SK-N-SH (cell line): Measurements from ENCODE around the gene MYO10. TPM values are rescaled to one million over a fixed set of nuclear protein-coding genes. Genes with fewer than 3 reads are reported as not detected.

Experiments
- CTCF ChIA-PET: fragments of 300-600, 350-600 bp; formaldehyde crosslinking; extraction: SDS; loops from one replicate; lab custom pipeline; 2021; lab: Yijun Ruan, JAX
- POLR2A ChIA-PET: fragments of 350-600 bp; sonication (Branson Sonifier 250); formaldehyde crosslinking; extraction: SDS; loops from one replicate; lab custom pipeline; 2020; ENCODE audit warnings: antibody characterized with exemption, inconsistent platforms; lab: Yijun Ruan, JAX
- DNase-seq: peaks from one replicate; pipeline ENCODE4 v3.0.0; 2012
- H2AFZ ChIP-seq: fragments of 200-600 bp; sonication (generic); 2 replicates; pipeline ENCODE4 v1.8.1; 2016; ENCODE audit warnings: antibody characterized with exemption, mild to moderate bottlenecking, low read depth
- H3F3A ChIP-seq: fragments of 200-600 bp; sonication (generic); replicated peaks from 2 replicates; pipeline ENCODE3; 2016; ENCODE audit warnings: antibody characterized with exemption, mild to moderate bottlenecking; ENCODE audit not compliant: insufficient read depth
- H3K27ac ChIP-seq, 2 experiments: fragments of 200-500 bp in 1 of 2; fragments of 200-600 bp in 1 of 2; sonication (Bioruptor generic) in 1 of 2; sonication (generic), shearing (Covaris generic) in 1 of 2; 2 replicates each; pipeline versions ENCODE4 v1.5.1 to v1.6.1; 2014 to 2016; ENCODE audit warnings: low read depth in 2 of 2, inconsistent platforms in 1 of 2, low read length in 1 of 2, mild to moderate bottlenecking in 1 of 2, mixed read lengths in 1 of 2
- H3K27me3 ChIP-seq: fragments of 200-600 bp; sonication (generic), shearing (Covaris generic); 2 replicates; pipeline ENCODE4 v1.6.1; 2016; ENCODE audit warnings: mixed run types; ENCODE audit not compliant: insufficient read depth
- H3K36me3 ChIP-seq, 2 experiments: fragments of 200-500 bp in 1 of 2; fragments of 200-600 bp in 1 of 2; sonication (Bioruptor generic) in 1 of 2; sonication (generic) in 1 of 2; replicated peaks in 1 of 2; 2 replicates each; pipeline versions ENCODE3 to v1.5.1; 2014 to 2016; ENCODE audit warnings: low read length in 1 of 2, mild to moderate bottlenecking in 1 of 2; ENCODE audit not compliant: insufficient read depth in 2 of 2, control insufficient read depth in 1 of 2
- H3K4me1 ChIP-seq, 2 experiments: fragments of 200-500 bp in 1 of 2; fragments of 200-600 bp in 1 of 2; sonication (Bioruptor generic) in 1 of 2; sonication (generic), shearing (Covaris generic) in 1 of 2; 2 replicates each; pipeline versions ENCODE4 v1.5.1 to v1.6.1; 2014 to 2016; ENCODE audit warnings: low read depth in 1 of 2, low read length in 1 of 2, mixed run types in 1 of 2; ENCODE audit not compliant: insufficient read depth in 2 of 2, control insufficient read depth in 1 of 2
- H3K4me2 ChIP-seq: fragments of 200-600 bp; sonication (generic), shearing (Covaris generic); 2 replicates; pipeline ENCODE4 v1.6.1; 2017; ENCODE audit warnings: mixed run types
- H3K4me3 ChIP-seq, 2 experiments: fragments of 200-500 bp in 1 of 2; fragments of 200-600 bp in 1 of 2; sonication (Bioruptor generic) in 1 of 2; sonication (generic), shearing (Covaris generic) in 1 of 2; 2 replicates each; pipeline versions ENCODE4 v1.5.1 to v1.8.1; 2014 to 2016; ENCODE audit warnings: low read depth in 2 of 2, inconsistent platforms in 1 of 2, low read length in 1 of 2, mild to moderate bottlenecking in 1 of 2, mixed read lengths in 1 of 2, moderate library complexity in 1 of 2
- H3K79me2 ChIP-seq: fragments of 200-600 bp; sonication (generic); 2 replicates; pipeline ENCODE4 v1.8.1; 2017; ENCODE audit warnings: mild to moderate bottlenecking; ENCODE audit not compliant: insufficient read depth
- H3K9ac ChIP-seq: fragments of 200-600 bp; sonication (generic); 2 replicates; pipeline ENCODE4 v1.6.1; 2017; ENCODE audit warnings: mixed run types
- H3K9me2 ChIP-seq: fragments of 200-600 bp; sonication (generic); 2 replicates; pipeline ENCODE4 v1.6.1; 2017; ENCODE audit warnings: mixed run types
- H3K9me3 ChIP-seq: fragments of 200-600 bp; sonication (generic); 2 replicates; pipeline ENCODE4 v1.6.1; 2017; ENCODE audit warnings: mixed run types, mild to moderate bottlenecking, moderate library complexity
- H4K20me1 ChIP-seq: fragments of 200-600 bp; sonication (generic); 2 replicates; pipeline ENCODE4 v1.6.1; 2017; ENCODE audit warnings: mild to moderate bottlenecking, mixed run types; ENCODE audit not compliant: insufficient read depth
- CHD2 ChIP-seq: fragments of 150-350 bp; IDR thresholded peaks from 2 replicates; pipeline ENCODE4 v1.6.1; 2018; ENCODE audit warnings: low read length; ENCODE audit not compliant: partially characterized antibody
- ELF1 ChIP-seq: IDR thresholded peaks from 2 replicates; pipeline ENCODE4 v1.4.0; 2012
- FOSL2 ChIP-seq: IDR thresholded peaks from 2 replicates; pipeline ENCODE4 v1.4.0; 2012; ENCODE audit warnings: low read depth, mild to moderate bottlenecking, moderate library complexity, borderline replicate concordance
- GABPA ChIP-seq: IDR thresholded peaks from 2 replicates; pipeline ENCODE4 v1.4.0; 2012; ENCODE audit warnings: low read depth, mild to moderate bottlenecking
- IRF3 ChIP-seq: fragments of 150-350 bp; IDR thresholded peaks from 2 replicates; pipeline ENCODE4 v1.6.1; 2016; ENCODE audit warnings: mild to moderate bottlenecking, low read depth, low read length
- JUND ChIP-seq: IDR thresholded peaks from 2 replicates; pipeline ENCODE4 v1.4.0; 2012
- MAX ChIP-seq: IDR thresholded peaks from 2 replicates; pipeline ENCODE4 v1.4.0; 2012; ENCODE audit warnings: low read depth
- RAD21 ChIP-seq: IDR thresholded peaks from 2 replicates; pipeline ENCODE4 v1.6.1; 2012; ENCODE audit warnings: mild to moderate bottlenecking, low read length
- RCOR1 ChIP-seq: fragments of 150-350 bp; IDR thresholded peaks from 2 replicates; pipeline ENCODE4 v1.6.1; 2017; ENCODE audit warnings: antibody characterized with exemption, low read length
- RFX5 ChIP-seq: IDR thresholded peaks from 2 replicates; pipeline ENCODE4 v1.6.1; 2012; ENCODE audit warnings: mild to moderate bottlenecking, improper control_type of control experiment, low read length
- RXRA ChIP-seq: IDR thresholded peaks from 2 replicates; pipeline ENCODE4 v1.4.0; 2012; ENCODE audit warnings: low read depth, mild to moderate bottlenecking, borderline replicate concordance
- SIN3A ChIP-seq: IDR thresholded peaks from 2 replicates; pipeline ENCODE4 v1.6.1; 2012; ENCODE audit warnings: low read depth, mild to moderate bottlenecking, low read length, moderate library complexity, borderline replicate concordance
- SMC3 ChIP-seq: IDR thresholded peaks from 2 replicates; pipeline ENCODE4 v1.6.1; 2012; ENCODE audit warnings: low read depth, low read length, improper control_type of control experiment
- TAF1 ChIP-seq: IDR thresholded peaks from 2 replicates; pipeline ENCODE4 v1.6.1; 2012; ENCODE audit warnings: low read depth, mild to moderate bottlenecking, low read length, moderate library complexity, borderline replicate concordance
- TCF12 ChIP-seq: IDR thresholded peaks from 2 replicates; pipeline ENCODE4 v1.4.0; 2012
- TEAD4 ChIP-seq: IDR thresholded peaks from 2 replicates; pipeline ENCODE4 v1.4.0; 2012; ENCODE audit warnings: mild to moderate bottlenecking, borderline replicate concordance; ENCODE audit not compliant: insufficient read depth
- YY1 ChIP-seq: IDR thresholded peaks from 2 replicates; pipeline ENCODE4 v1.4.0; 2012; ENCODE audit warnings: low read depth, mild to moderate bottlenecking
- WGBS: methylation state at CpG from one replicate; pipeline ENCODE4 v1.1.6; 2017; ENCODE audit warnings: low lambda C conversion rate; 5-methylcytosine and 5-hydroxymethylcytosine counted together
- polyA plus RNA-seq, 3 experiments: library from polyadenylated mRNA; depleted of rRNA; stranded (reverse); fragments of >200 nt; gene quantifications; 2 replicates each; pipeline ENCODE4 v1.2.3, GENCODE V29; 2012
- TF ChIP-seq, protein P1 (sequence below): fragments of 200-600 bp; sonication (generic); IDR thresholded peaks from 2 replicates; pipeline ENCODE4 v1.6.1; 2017; ENCODE audit warnings: antibody characterized with exemption, mild to moderate bottlenecking, moderate library complexity
- TF ChIP-seq, protein P2 (sequence below): IDR thresholded peaks from 2 replicates; pipeline ENCODE4 v1.4.0; 2012; ENCODE audit warnings: low read depth, borderline replicate concordance

Gene MYO10
- polyA plus RNA-seq, 1 of the 3 experiments (the other 2 are of a cell fraction): 8.1 TPM

- CTCF ChIA-PET: interaction anchor here (0.6 to 1.1 kb wide), 3 partner anchors 13 to 613 kb away, joined by 3 to 4 read pairs (median 3); no protein-coding TSS in a partner anchor
- no peaks in the 10 kb centered on the region for H3K36me3 ChIP-seq
- H3K9ac ChIP-seq: no peak overlapping the region
- no peaks in the 10 kb centered on the region for H3K9me2 ChIP-seq
- no peak for DNase-seq
- H3K27ac ChIP-seq: no peak overlapping the region
- TF ChIP-seq SIN3A (no peak), RXRA (no peak), RFX5 (no peak), YY1 (no peak), MAX (no peak), IRF3 (no peak), CHD2 (no peak), JUND (no peak), TAF1 (no peak), TCF12 (no peak), FOSL2 (no peak), GABPA (no peak), TEAD4 (no peak), SMC3 (no peak), RCOR1 (no peak), ELF1 (no peak), RAD21 (no peak)
- TF ChIP-seq, protein P1, sequence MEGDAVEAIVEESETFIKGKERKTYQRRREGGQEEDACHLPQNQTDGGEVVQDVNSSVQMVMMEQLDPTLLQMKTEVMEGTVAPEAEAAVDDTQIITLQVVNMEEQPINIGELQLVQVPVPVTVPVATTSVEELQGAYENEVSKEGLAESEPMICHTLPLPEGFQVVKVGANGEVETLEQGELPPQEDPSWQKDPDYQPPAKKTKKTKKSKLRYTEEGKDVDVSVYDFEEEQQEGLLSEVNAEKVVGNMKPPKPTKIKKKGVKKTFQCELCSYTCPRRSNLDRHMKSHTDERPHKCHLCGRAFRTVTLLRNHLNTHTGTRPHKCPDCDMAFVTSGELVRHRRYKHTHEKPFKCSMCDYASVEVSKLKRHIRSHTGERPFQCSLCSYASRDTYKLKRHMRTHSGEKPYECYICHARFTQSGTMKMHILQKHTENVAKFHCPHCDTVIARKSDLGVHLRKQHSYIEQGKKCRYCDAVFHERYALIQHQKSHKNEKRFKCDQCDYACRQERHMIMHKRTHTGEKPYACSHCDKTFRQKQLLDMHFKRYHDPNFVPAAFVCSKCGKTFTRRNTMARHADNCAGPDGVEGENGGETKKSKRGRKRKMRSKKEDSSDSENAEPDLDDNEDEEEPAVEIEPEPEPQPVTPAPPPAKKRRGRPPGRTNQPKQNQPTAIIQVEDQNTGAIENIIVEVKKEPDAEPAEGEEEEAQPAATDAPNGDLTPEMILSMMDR: no peak
- TF ChIP-seq, protein P2, sequence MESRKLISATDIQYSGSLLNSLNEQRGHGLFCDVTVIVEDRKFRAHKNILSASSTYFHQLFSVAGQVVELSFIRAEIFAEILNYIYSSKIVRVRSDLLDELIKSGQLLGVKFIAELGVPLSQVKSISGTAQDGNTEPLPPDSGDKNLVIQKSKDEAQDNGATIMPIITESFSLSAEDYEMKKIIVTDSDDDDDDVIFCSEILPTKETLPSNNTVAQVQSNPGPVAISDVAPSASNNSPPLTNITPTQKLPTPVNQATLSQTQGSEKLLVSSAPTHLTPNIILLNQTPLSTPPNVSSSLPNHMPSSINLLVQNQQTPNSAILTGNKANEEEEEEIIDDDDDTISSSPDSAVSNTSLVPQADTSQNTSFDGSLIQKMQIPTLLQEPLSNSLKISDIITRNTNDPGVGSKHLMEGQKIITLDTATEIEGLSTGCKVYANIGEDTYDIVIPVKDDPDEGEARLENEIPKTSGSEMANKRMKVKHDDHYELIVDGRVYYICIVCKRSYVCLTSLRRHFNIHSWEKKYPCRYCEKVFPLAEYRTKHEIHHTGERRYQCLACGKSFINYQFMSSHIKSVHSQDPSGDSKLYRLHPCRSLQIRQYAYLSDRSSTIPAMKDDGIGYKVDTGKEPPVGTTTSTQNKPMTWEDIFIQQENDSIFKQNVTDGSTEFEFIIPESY: no peak
- WGBS: 80% methylated on average over 7 of the region's 7 CpGs
- no peaks in the 10 kb centered on the region for H3K79me2 ChIP-seq
- H3K4me2 ChIP-seq: no peak overlapping the region
- H2AFZ ChIP-seq: no peak overlapping the region
- no peaks in the 10 kb centered on the region for H3K9me3 ChIP-seq
- no peaks in the 10 kb centered on the region for H3K27me3 ChIP-seq
- H3K4me1 ChIP-seq: peaks cover 0 to 14% of the 10 kb centered on the region in 2 experiments; a peak in 2 of 4 replicates
- no peaks in the 10 kb centered on the region for H4K20me1 ChIP-seq
- H3K4me3 ChIP-seq: no peak overlapping the region
- H3F3A ChIP-seq: peaks cover 26% of the 10 kb centered on the region
- POLR2A ChIA-PET: no interaction called here
These were observed 25.0 kb upstream of the MYO10 start for GRCh38 chr5:16961131-16961530.
